Lower lobe of right lung (tissue), 2 donors: ENCODE measurements around the gene IL18RAP. TPM values are rescaled to one million over a fixed set of nuclear protein-coding genes. Genes with fewer than 3 reads are reported as not detected.
A peak's percentile ranks its signal among the peaks of the same experiment; 100 is the strongest.

Source experiments
- ATAC-seq, 2 donors: fragments of 200-7000 bp; cut with Tn5 transposase; one replicate each; pipeline ENCODE4 v1.9.1; 2020 to 2022; ENCODE audit warnings: mild to moderate bottlenecking in 2 of 2, moderate library complexity in 2 of 2
- DNase-seq: peaks from one replicate; pipeline ENCODE4 v3.0.0-alpha.2; 2020
- H3K27ac ChIP-seq: fragments of 200-600 bp; one replicate; pipeline ENCODE4 v1.8.0; 2022
- H3K27me3 ChIP-seq: fragments of 200-600 bp; one replicate; pipeline ENCODE4 v1.8.0; 2022; ENCODE audit warnings: low read depth
- H3K36me3 ChIP-seq: fragments of 200-600 bp; one replicate; pipeline ENCODE4 v1.8.0; 2022; ENCODE audit warnings: mild to moderate bottlenecking
- H3K4me1 ChIP-seq: fragments of 200-600 bp; one replicate; pipeline ENCODE4 v1.8.0; 2022
- H3K4me3 ChIP-seq: fragments of 200-600 bp; one replicate; pipeline ENCODE4 v1.8.0; 2022; ENCODE audit warnings: mild to moderate bottlenecking
- H3K9me3 ChIP-seq: fragments of 200-600 bp; one replicate; pipeline ENCODE4 v1.8.0; 2022
- CTCF ChIP-seq: fragments of 200-600 bp; IDR thresholded peaks from one replicate; pipeline ENCODE4 v1.8.0; 2022; ENCODE audit warnings: antibody characterized with exemption, mild to moderate bottlenecking
- intact Hi-C: fragments of 100-400 bp; cut with DNase I; formaldehyde crosslinking; loops from one replicate; pipeline ENCODE4 v1.11.0; 2022
- total RNA-seq: library from RNA; stranded (reverse); fragmentation: NEBNext Ultra II Directional; extraction: Animal tissue kit (Norgen Biotek cat#: 25700); gene quantifications from one replicate; pipeline ENCODE4 v1.2.1, GENCODE V29; 2021
- donor health status: DM: no; HTN: yes; CAD: no; lungs with severe emphysema.

IL18RAP gene
- total RNA-seq, 1 donor from 2014 or later = 6.8 TPM

GRCh38 chr2:102487761-102488462, 65.0 kb downstream of the IL18RAP start:
- no peak overlapping the region for H3K27ac ChIP-seq
- no peaks in the 10 kb centered on the region for H3K36me3 ChIP-seq

GRCh38 chr2:102489646-102490045, 66.7 kb downstream of the IL18RAP start:
- no peaks in the 10 kb centered on the region for H3K4me1 ChIP-seq
- no peak for TF ChIP-seq CTCF
- intact Hi-C loops = no loop called here
- no peak overlapping the region for H3K27ac ChIP-seq
- DNase-seq (no peak), ATAC-seq (no peak)
- no peaks in the 10 kb centered on the region for H3K36me3 ChIP-seq
- no peaks in the 10 kb centered on the region for H3K9me3 ChIP-seq
- H3K27me3 ChIP-seq = peaks cover 3% of the 10 kb centered on the region
- H3K4me3 ChIP-seq = no peak overlapping the region

More at GRCh38 chr2:102487761-102488462, 65.0 kb downstream of the IL18RAP start:
- intact Hi-C loops = no loop called here
- Histone ChIP-seq H3K4me1 (no peaks in the 10 kb centered on the region), H3K9me3 (no peaks in the 10 kb centered on the region), H3K27me3 (peaks cover 3% of the 10 kb centered on the region), H3K4me3 (no peak overlapping the region)
- no peak for TF ChIP-seq CTCF
- DNase-seq = no peak
- peak; percentile 44 to 64 for ATAC-seq

GRCh38 chr2:102492006-102492405, 69.0 kb downstream of the IL18RAP start:
- Histone ChIP-seq H3K36me3 (no peaks in the 10 kb centered on the region), H3K27ac (no peak overlapping the region), H3K4me3 (no peak overlapping the region), H3K9me3 (no peaks in the 10 kb centered on the region), H3K4me1 (no peaks in the 10 kb centered on the region), H3K27me3 (peaks cover under 1% of the 10 kb centered on the region)
- intact Hi-C loops = no loop called here
- TF ChIP-seq CTCF = no peak
- no peak for ATAC-seq
- DNase-seq = no peak

GRCh38 chr2:102494570-102494969, 71.6 kb downstream of the IL18RAP start:
- H3K4me3 ChIP-seq = no peak overlapping the region
- H3K4me1 ChIP-seq = no peaks in the 10 kb centered on the region
- no peak for DNase-seq
- no peak for ATAC-seq
- no peaks in the 10 kb centered on the region for H3K27me3 ChIP-seq
- H3K36me3 ChIP-seq = no peaks in the 10 kb centered on the region
- TF ChIP-seq CTCF = no peak
- no peak overlapping the region for H3K27ac ChIP-seq
- intact Hi-C loops = no loop called here
- H3K9me3 ChIP-seq = no peaks in the 10 kb centered on the region

- DNase-seq (no peak), ATAC-seq (no peak)
- Histone ChIP-seq H3K27ac (no peak overlapping the region), H3K4me3 (no peak overlapping the region), H3K36me3 (no peaks in the 10 kb centered on the region), H3K9me3 (no peaks in the 10 kb centered on the region), H3K4me1 (no peaks in the 10 kb centered on the region), H3K27me3 (no peaks in the 10 kb centered on the region)
- no peak for TF ChIP-seq CTCF
- intact Hi-C loops = no loop called here
Observed at GRCh38 chr2:102498414-102498813, 75.5 kb downstream of the IL18RAP start.
